HEK293 (cell line): ENCODE data around the gene CMBL.

Experiments used
- CTCF ChIA-PET: fragments of 350-600 bp; formaldehyde crosslinking; extraction: SDS; loops from one replicate; lab custom pipeline; 2021; ENCODE audit warnings: antibody characterized with exemption; lab: Yijun Ruan, JAX
- POLR2A ChIA-PET: fragments of 300-600 bp; formaldehyde crosslinking; extraction: SDS; loops from one replicate; lab custom pipeline; 2020; ENCODE audit warnings: antibody characterized with exemption, inconsistent platforms; lab: Yijun Ruan, JAX
- H3K27ac ChIP-seq: fragments of 200-500 bp; sonication (Bioruptor generic); 2 replicates; pipeline ENCODE4 v1.5.1; 2014; ENCODE audit warnings: low read depth, low read length, control low read depth, inconsistent platforms; ENCODE audit errors: extremely low read depth
- H3K36me3 ChIP-seq, 2 experiments: fragments of 200-500 bp in 1 of 2; sonication (Bioruptor generic) in 1 of 2; 1 replicate in 1 of 2; 2 replicates in 1 of 2; pipeline ENCODE4 v1.5.1; 2014 to 2017; ENCODE audit warnings: inconsistent platforms in 2 of 2, low read length in 2 of 2; ENCODE audit not compliant: control insufficient read depth in 2 of 2, insufficient read depth in 1 of 2
- H3K4me1 ChIP-seq: fragments of 200-500 bp; sonication (Bioruptor generic); 2 replicates; pipeline ENCODE4 v1.5.1; 2014; ENCODE audit warnings: mild to moderate bottlenecking, low read length, inconsistent platforms; ENCODE audit not compliant: control insufficient read depth, insufficient read depth
- H3K4me3 ChIP-seq: 2 replicates; pipeline ENCODE4 v1.5.1; 2011; ENCODE audit warnings: low read depth, mild to moderate bottlenecking, control low read depth, low read length, moderate library complexity
- H3K9me3 ChIP-seq: fragments of 200-500 bp; sonication (Bioruptor generic); 2 replicates; pipeline ENCODE4 v1.5.1; 2014; ENCODE audit warnings: low read depth, low read length, inconsistent platforms; ENCODE audit not compliant: control insufficient read depth, insufficient read depth
- GLIS2 ChIP-seq: fragments of 450-650 bp; formaldehyde crosslinking; IDR thresholded peaks from 2 replicates; pipeline ENCODE4 v1.5.1; 2016; ENCODE audit warnings: missing biosample characterization, missing genetic modification characterization
- KLF1 ChIP-seq: fragments of 450-650 bp; formaldehyde crosslinking; IDR thresholded peaks from 2 replicates; pipeline ENCODE4 v1.5.1; 2016; ENCODE audit warnings: missing biosample characterization, missing genetic modification characterization
- KLF10 ChIP-seq: fragments of 450-650 bp; IDR thresholded peaks from 2 replicates; pipeline ENCODE4 v1.5.1; 2018; ENCODE audit warnings: missing biosample characterization, mild to moderate bottlenecking, missing genetic modification characterization
- KLF17 ChIP-seq: fragments of 450-650 bp; formaldehyde crosslinking; IDR thresholded peaks from 2 replicates; pipeline ENCODE4 v1.5.1; 2016; ENCODE audit warnings: missing biosample characterization, missing genetic modification characterization
- KLF7 ChIP-seq: fragments of 450-650 bp; formaldehyde crosslinking; IDR thresholded peaks from 2 replicates; pipeline ENCODE4 v1.5.1; 2016; ENCODE audit warnings: missing biosample characterization, missing genetic modification characterization, borderline replicate concordance
- KLF9 ChIP-seq: fragments of 450-650 bp; formaldehyde crosslinking; IDR thresholded peaks from 2 replicates; pipeline ENCODE4 v1.5.1; 2016; ENCODE audit warnings: missing biosample characterization, missing genetic modification characterization, low read depth
- MYNN ChIP-seq: fragments of 450-650 bp; formaldehyde crosslinking; IDR thresholded peaks from 2 replicates; pipeline ENCODE4 v1.5.1; 2016; ENCODE audit warnings: missing biosample characterization, missing genetic modification characterization, borderline replicate concordance
- PRDM6 ChIP-seq: fragments of 450-650 bp; formaldehyde crosslinking; IDR thresholded peaks from 2 replicates; pipeline ENCODE4 v1.5.1; 2017; ENCODE audit warnings: missing biosample characterization, missing genetic modification characterization
- ZBTB26 ChIP-seq: fragments of 450-650 bp; formaldehyde crosslinking; optimal IDR thresholded peaks from 2 replicates; pipeline ENCODE3; 2016; ENCODE audit warnings: missing biosample characterization, mild to moderate bottlenecking, missing genetic modification characterization
- ZNF138 ChIP-seq: fragments of 450-650 bp; formaldehyde crosslinking; IDR thresholded peaks from 2 replicates; pipeline ENCODE4 v1.5.1; 2016; ENCODE audit warnings: missing biosample characterization, missing genetic modification characterization, borderline replicate concordance
- ZNF140 ChIP-seq: fragments of 450-650 bp; formaldehyde crosslinking; IDR thresholded peaks from 2 replicates; pipeline ENCODE4 v1.5.1; 2016; ENCODE audit warnings: missing biosample characterization, missing genetic modification characterization
- ZNF16 ChIP-seq: fragments of 450-650 bp; formaldehyde crosslinking; IDR thresholded peaks from 2 replicates; pipeline ENCODE4 v1.5.1; 2016; ENCODE audit warnings: low read depth, missing biosample characterization, missing genetic modification characterization
- ZNF280C ChIP-seq: fragments of 450-650 bp; formaldehyde crosslinking; IDR thresholded peaks from 2 replicates; pipeline ENCODE4 v1.5.1; 2016; ENCODE audit warnings: missing biosample characterization, missing genetic modification characterization
- ZNF416 ChIP-seq: fragments of 450-650 bp; formaldehyde crosslinking; IDR thresholded peaks from 2 replicates; pipeline ENCODE4 v1.5.1; 2016; ENCODE audit warnings: missing biosample characterization, missing genetic modification characterization
- ZNF423 ChIP-seq: fragments of 450-650 bp; formaldehyde crosslinking; IDR thresholded peaks from 2 replicates; pipeline ENCODE4 v1.5.1; 2016; ENCODE audit warnings: missing biosample characterization, missing genetic modification characterization
- ZNF449 ChIP-seq: fragments of 450-650 bp; formaldehyde crosslinking; IDR thresholded peaks from 2 replicates; pipeline ENCODE4 v1.5.1; 2017; ENCODE audit warnings: missing biosample characterization, mild to moderate bottlenecking, missing genetic modification characterization, moderate library complexity
- ZNF513 ChIP-seq: fragments of 450-650 bp; IDR thresholded peaks from 2 replicates; pipeline ENCODE4 v1.5.1; 2018; ENCODE audit warnings: missing biosample characterization, missing genetic modification characterization
- ZNF558 ChIP-seq: fragments of 450-650 bp; formaldehyde crosslinking; IDR thresholded peaks from 2 replicates; pipeline ENCODE4 v1.5.1; 2016; ENCODE audit warnings: missing biosample characterization, missing genetic modification characterization
- ZNF610 ChIP-seq: fragments of 450-650 bp; formaldehyde crosslinking; IDR thresholded peaks from 2 replicates; pipeline ENCODE4 v1.5.1; 2016; ENCODE audit warnings: missing biosample characterization, missing genetic modification characterization, borderline replicate concordance
- ZNF791 ChIP-seq: fragments of 450-650 bp; formaldehyde crosslinking; IDR thresholded peaks from 2 replicates; pipeline ENCODE4 v1.5.1; 2016; ENCODE audit warnings: missing biosample characterization, missing genetic modification characterization

CMBL gene

GRCh38 chr5:10337107-10337506 lies 29.4 kb upstream of the CMBL start:
- CTCF ChIA-PET: interaction anchor here (0.7 kb wide), 1 partner anchor 13 kb away, joined by 3 read pairs; no protein-coding TSS in a partner anchor
- no peak overlapping the region for H3K4me3 ChIP-seq
- H3K36me3 ChIP-seq: no peaks in the 10 kb centered on the region
- no peaks in the 10 kb centered on the region for H3K4me1 ChIP-seq
- POLR2A ChIA-PET: no interaction called here
- TF ChIP-seq KLF10 (tag by site-specific recombination) (no peak), ZNF416 (tag by site-specific recombination) (no peak), KLF1 (tag by site-specific recombination) (no peak), ZNF449 (tag by site-specific recombination) (no peak), ZNF791 (tag by site-specific recombination) (no peak), ZNF610 (tag by site-specific recombination) (no peak), ZNF280C (tag by site-specific recombination) (no peak), ZNF16 (no peak), GLIS2 (tag by site-specific recombination) (no peak), PRDM6 (tag by site-specific recombination) (no peak), ZNF558 (tag by site-specific recombination) (no peak), ZNF513 (tag by site-specific recombination) (no peak), KLF7 (tag by site-specific recombination) (no peak), KLF9 (no peak), MYNN (no peak), ZBTB26 (tag by site-specific recombination) (no peak), ZNF423 (tag by site-specific recombination) (no peak), ZNF140 (tag by site-specific recombination) (no peak), ZNF138 (tag by site-specific recombination) (no peak), KLF17 (tag by site-specific recombination) (no peak)
- H3K27ac ChIP-seq: no peak overlapping the region
- no peaks in the 10 kb centered on the region for H3K9me3 ChIP-seq
